HG03520 (cell line): ENCODE measurements around the gene PLCL2.
"Not testable (repeated sequence)": the region's sequence is repeated elsewhere in the genome, so short reads cannot be mapped to it uniquely, and the experiment has no call there.

ENCODE experiments used
- ATAC-seq: cut with Tn5 transposase; IDR thresholded peaks from one replicate; pipeline ENCODE4 v1.9.1; 2021; ENCODE audit warnings: mild to moderate bottlenecking, moderate library complexity; ENCODE audit not compliant: unreplicated experiment

Gene PLCL2

DNA sequence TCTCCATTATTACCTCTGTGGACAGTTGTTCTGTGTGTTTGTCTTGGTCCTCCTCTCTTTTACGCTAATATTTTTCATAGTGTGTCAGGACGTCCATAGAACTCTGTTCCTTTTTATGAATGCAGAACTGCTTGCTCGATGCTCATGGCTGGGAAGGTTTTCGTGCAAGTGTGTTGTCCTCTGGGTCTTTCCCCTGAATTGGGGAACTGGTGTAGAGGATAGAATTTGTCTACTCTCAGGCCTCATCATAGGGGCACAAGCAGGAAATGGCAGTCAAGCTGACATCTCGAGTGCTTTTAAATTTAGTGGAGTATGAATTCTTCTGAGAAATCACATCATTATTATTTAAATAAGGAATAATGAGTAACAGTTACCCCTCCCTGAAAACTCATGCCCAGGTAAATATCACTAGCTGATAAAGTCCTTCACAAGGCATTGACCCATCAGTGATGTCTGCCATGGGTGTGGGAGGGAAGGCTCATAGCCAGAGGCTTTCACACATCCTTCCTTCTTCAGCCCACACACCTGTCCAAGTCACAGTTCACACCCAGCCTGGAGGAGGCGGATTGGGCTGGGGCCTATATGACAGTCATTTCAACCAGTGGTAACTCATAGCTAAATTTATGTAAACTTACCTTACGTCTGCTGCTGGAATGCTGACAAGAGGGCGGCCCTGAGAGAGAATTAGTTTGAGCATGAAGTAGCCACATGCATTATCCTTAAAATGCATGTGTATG lies 226.1 kb downstream of the PLCL2 start:
- ATAC-seq: peak; percentile 55

GRCh38 chr3:17111586-17111985 lies 226.8 kb downstream of the PLCL2 start:
- ATAC-seq: no peak

DNA sequence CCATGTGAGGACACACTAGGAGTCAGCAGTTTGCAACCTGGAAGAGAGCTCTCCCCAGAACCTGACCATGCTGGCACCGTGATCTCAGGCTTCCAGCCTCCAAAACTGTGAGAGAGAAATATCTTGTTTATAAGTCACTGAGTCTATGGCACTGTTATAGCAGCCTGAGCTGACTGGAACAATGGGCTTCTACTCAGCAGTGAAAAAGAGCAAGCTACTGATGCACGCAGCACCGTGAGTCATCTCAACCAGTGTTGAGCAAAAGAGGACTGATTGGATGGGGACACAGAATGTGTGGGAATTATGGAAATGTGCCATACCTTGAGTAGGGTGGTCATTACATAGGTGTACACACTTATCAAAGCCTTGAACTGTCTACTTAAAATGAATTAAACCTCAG lies 230.4 kb downstream of the PLCL2 start:
- ATAC-seq: no peak

- ATAC-seq: no peak
These were observed 231.3 kb downstream of the PLCL2 start for GRCh38 chr3:17116007-17116600.

- no peak for ATAC-seq
These were observed 234.0 kb downstream of the PLCL2 start for GRCh38 chr3:17118771-17119170.

GRCh38 chr3:17119201-17120072 lies 234.7 kb downstream of the PLCL2 start:
- no peak for ATAC-seq

DNA sequence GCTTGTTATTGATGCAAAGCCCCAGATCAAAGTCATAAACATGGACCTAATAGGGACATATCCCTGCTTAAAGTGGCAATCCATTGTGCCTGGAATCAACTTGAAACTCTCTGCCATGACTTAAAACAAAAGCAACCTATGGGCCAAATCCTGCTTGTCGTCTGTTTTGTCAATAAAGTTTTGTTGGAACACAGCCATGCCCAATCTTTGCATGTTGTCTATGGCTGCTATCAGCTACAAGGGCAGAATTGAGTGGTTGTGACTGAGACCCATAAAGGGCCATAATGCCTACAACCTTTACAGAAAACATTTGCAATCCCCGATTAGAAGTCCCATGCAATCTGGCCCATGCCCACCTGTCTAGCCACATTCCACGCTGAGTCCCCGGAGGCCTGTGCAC lies 235.4 kb downstream of the PLCL2 start:
- no peak for ATAC-seq

DNA sequence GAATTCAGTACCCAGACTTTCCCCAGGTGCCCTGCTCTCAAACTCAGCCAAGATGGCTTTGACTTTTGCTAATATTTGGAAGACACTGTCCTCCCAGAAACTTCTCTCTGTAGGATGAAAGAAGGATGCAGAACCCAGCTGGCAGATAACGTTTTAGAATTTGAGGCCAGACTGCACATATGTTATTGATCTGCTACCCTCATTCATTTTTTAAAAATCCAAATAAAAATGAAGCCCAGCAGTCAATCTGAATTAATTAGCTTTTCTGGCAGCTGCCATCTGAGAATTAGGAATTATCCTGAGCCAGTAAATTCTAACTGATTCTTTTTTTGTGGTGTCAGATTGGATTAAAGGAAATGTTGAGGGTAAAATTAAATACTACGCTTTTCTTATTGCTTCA lies 236.6 kb downstream of the PLCL2 start:
- no peak for ATAC-seq

- no peak for ATAC-seq
These were observed 238.0 kb downstream of the PLCL2 start for GRCh38 chr3:17122758-17123157.

GRCh38 chr3:17125738-17126442 lies 241.1 kb downstream of the PLCL2 start:
- no peak for ATAC-seq

DNA sequence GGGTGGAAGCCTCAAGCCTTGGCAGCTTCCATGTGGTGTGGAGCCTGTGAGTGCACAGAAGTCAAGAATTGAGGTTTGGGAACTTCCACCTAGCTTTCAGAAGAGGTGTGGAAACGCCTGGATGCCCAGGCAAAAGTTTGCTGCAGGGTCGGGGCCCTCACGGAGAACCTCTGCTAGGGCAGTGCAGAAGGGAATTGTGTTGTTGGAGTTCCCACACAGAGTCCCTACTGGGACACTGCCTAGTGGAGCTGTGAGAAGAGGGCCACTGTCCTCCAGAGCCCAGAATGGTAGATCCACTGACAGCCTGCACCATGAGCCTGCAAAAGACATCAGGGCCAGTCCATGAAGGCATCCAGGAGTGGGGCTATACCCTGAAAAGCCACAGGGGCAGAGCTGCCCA lies 243.9 kb downstream of the PLCL2 start:
- not testable (repeated sequence) for ATAC-seq

DNA sequence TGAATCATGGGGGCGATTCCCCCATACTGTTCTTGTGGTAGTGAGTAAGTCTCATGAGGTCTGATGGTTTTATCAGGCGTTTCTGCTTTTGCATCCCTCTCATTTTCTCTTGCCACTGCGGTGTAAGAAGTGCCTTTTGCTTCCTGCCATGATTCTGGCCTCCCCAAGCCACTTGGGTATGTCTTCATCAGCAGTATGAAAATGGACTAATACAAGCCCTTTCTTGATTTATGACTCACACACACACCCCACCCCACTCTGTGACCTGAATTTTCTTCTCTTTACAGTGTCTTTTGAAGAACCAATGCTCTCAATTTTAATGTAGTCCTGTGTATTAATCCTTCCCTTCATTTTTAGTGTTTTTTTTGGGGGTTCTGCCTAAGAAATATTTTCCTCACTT lies 244.8 kb downstream of the PLCL2 start:
- ATAC-seq: no peak

DNA sequence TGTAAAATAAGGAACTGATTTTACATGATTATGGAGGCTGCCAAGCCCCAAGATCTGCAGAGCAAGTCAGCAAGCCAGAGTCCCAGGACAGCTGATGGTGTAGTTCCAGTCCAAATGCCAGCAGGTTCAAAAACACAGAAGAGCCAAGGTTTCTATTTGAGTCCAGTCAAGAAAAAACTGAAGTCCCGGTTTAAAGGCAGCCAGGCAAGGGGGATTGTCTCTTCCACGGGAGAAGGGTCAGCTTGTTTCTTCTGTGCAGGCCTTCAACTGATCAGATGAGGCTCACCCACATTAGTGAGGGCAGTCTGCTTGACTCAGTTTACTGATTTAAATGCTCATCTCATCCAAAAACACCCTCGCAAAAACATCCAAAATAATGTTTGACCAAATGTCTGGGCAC lies 246.2 kb downstream of the PLCL2 start:
- ATAC-seq: no peak

DNA sequence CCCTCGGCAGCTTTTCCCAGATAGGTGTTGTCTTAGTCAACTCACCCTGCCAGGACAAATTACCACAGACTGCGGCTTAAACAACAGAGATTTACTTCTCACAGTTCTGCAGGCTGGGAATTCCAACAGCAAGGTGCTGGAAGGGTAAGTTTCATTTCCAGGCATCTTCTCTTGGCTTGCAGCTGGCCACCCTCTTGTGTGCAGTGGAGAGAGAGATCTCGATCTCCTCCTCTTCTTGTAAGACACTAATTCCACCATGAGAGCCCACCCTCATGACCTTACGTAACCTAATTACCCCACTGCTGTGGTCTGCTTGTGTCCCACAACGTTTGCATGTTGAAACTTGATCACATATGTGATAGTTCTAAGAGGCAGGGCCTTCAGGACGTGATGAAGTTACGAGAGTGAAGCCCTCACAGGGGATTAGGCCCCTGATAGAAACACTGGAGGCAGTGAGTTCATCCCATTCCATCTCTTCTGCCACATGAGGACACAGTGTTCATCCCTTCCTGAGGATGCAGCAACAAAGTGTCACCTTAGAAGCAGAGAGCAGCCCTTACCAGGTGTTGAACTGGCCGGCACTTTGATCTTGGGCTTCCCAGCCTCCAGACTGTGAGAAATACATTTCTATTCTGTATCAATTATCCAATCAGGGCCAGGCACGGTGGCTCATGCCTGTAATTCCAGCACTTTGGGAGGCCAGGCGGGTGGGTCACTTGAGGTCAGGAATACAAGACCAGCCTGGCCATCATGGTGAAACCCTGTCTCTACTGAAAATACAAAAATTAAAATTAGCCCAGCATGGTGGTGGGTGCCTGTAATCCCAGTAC lies 247.7 kb downstream of the PLCL2 start:
- no peak for ATAC-seq

- no peak for ATAC-seq
These were observed 249.1 kb downstream of the PLCL2 start for GRCh38 chr3:17133632-17134545.

DNA sequence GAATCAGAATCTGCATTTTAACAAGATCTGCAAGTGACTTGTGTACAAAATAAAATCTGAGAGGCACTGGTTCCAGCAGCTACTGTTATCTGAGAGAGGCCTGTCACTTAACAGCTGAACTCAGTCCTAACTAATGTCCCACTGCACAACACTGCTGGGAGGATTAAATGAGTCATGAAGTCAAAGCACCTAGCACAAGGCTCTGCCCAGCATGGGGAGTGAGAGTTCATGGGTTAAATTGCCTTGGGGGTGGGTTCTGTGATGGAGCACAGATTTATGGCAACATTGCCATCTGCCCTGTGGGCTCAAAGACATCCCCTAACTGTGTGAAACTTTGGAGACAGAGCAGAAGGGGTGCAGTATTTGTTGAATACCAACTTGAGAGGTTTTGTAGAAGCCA lies 250.9 kb downstream of the PLCL2 start:
- no peak for ATAC-seq

- no peak for ATAC-seq
These were observed 251.5 kb downstream of the PLCL2 start for GRCh38 chr3:17136136-17136721.

GRCh38 chr3:17137321-17137826 lies 252.6 kb downstream of the PLCL2 start:
- no peak for ATAC-seq
